B cell (primary cell): Measurements from ENCODE around the gene SGPL1. TPM values are rescaled to one million over a fixed set of nuclear protein-coding genes. Genes with fewer than 3 reads are reported as not detected.

Experiments used
- ATAC-seq: fragments of 200-7000 bp; cut with Tn5 transposase; one replicate; pipeline ENCODE4 v1.10.0; 2021; ENCODE audit warnings: low read depth, mild to moderate bottlenecking, moderate number of reproducible peaks, moderate library complexity
- CTCF ChIA-PET: fragments of 350-600 bp; sonication (Branson Sonifier 250); formaldehyde crosslinking; loops from one replicate; lab custom pipeline; 2021; ENCODE audit warnings: antibody characterized with exemption, inconsistent platforms; lab: Charles Lee
- POLR2A ChIA-PET: fragments of 350-600 bp; sonication (Branson Sonifier 250); formaldehyde crosslinking; loops from one replicate; lab custom pipeline; 2021; ENCODE audit warnings: antibody characterized with exemption; lab: Charles Lee
- DNase-seq: peaks from one replicate; pipeline ENCODE4 v3.0.0; 2013
- H2AFZ ChIP-seq: 2 replicates; pipeline ENCODE4 v1.6.1; 2012; ENCODE audit warnings: mild to moderate bottlenecking, low read depth, low read length; ENCODE audit not compliant: insufficient read depth, poor library complexity, severe bottlenecking
- H3K27ac ChIP-seq, 2 donors: 1 replicate in 1 of 2; 2 replicates in 1 of 2; pipeline ENCODE4 v1.5.1; 2012 to 2013; ENCODE audit warnings: low read length in 2 of 2, mild to moderate bottlenecking in 2 of 2, moderate library complexity in 1 of 2
- H3K27me3 ChIP-seq, 4 experiments: fragments of 200-600 bp in 1 of 4; sonication (generic) in 1 of 4; replicated peaks in 1 of 4; 1 replicate in 2 of 4; 2 replicates in 2 of 4; pipeline versions ENCODE4 v1.6.1 to v1.7.0; 2013 to 2016; ENCODE audit warnings: low read length in 3 of 4, mild to moderate bottlenecking in 2 of 4, mixed read lengths in 1 of 4, moderate library complexity in 1 of 4; ENCODE audit not compliant: insufficient read depth in 4 of 4, control insufficient read depth in 3 of 4; ENCODE audit errors: control extremely low read depth in 1 of 4
- H3K36me3 ChIP-seq, 2 experiments: replicated peaks in 1 of 2; 1 replicate in 1 of 2; 2 replicates in 1 of 2; pipeline versions ENCODE4 v1.6.1 to v1.7.1; 2013; ENCODE audit warnings: low read length in 1 of 2; ENCODE audit not compliant: insufficient read depth in 2 of 2, control insufficient read depth in 1 of 2; ENCODE audit errors: control extremely low read depth in 1 of 2, extremely low read depth in 1 of 2
- H3K4me1 ChIP-seq, 2 donors: fragments of 200-600 bp in 1 of 2; sonication (generic) in 1 of 2; 1 replicate in 1 of 2; 2 replicates in 1 of 2; pipeline versions ENCODE4 v1.5.1 to v1.6.1; 2013 to 2017; ENCODE audit warnings: low read length in 2 of 2; ENCODE audit not compliant: control insufficient read depth in 2 of 2, insufficient read depth in 2 of 2
- H3K4me2 ChIP-seq: replicated peaks from 2 replicates; pipeline ENCODE3; 2012; ENCODE audit warnings: mild to moderate bottlenecking, low read depth, low read length; ENCODE audit not compliant: poor library complexity, severe bottlenecking
- H3K4me3 ChIP-seq, 5 experiments: fragments of 200-600 bp in 1 of 5; sonication (generic) in 1 of 5; 1 replicate in 3 of 5; 2 replicates in 2 of 5; pipeline versions ENCODE4 v1.5.1 to v1.7.0; 2011 to 2016; ENCODE audit warnings: low read length in 4 of 5, mild to moderate bottlenecking in 4 of 5, low read depth in 2 of 5, control low read depth in 1 of 5, moderate library complexity in 1 of 5; ENCODE audit not compliant: insufficient read depth in 1 of 5; ENCODE audit errors: control extremely low read depth in 1 of 5, extremely low read depth in 1 of 5
- H3K79me2 ChIP-seq: fragments of 200-600 bp; sonication (generic); one replicate; pipeline ENCODE4 v1.6.0; 2016; ENCODE audit warnings: low read length; ENCODE audit not compliant: control insufficient read depth, insufficient read depth
- H3K9ac ChIP-seq: fragments of 200-600 bp; sonication (generic); 2 replicates; pipeline ENCODE4 v1.6.1; 2017; ENCODE audit warnings: mild to moderate bottlenecking, low read length, moderate library complexity
- H3K9me3 ChIP-seq, 3 donors: one replicate each; pipeline versions ENCODE4 v1.6.1 to v1.7.1; 2013; ENCODE audit warnings: low read length in 2 of 3; ENCODE audit not compliant: control insufficient read depth in 2 of 3, insufficient read depth in 1 of 3; ENCODE audit errors: control extremely low read depth in 1 of 3
- H4K20me1 ChIP-seq: 2 replicates; pipeline ENCODE4 v1.6.0; 2012; ENCODE audit warnings: mild to moderate bottlenecking, low read length; ENCODE audit not compliant: insufficient read depth, control insufficient read depth, poor library complexity, severe bottlenecking
- H3K27ac Mint-ChIP-seq: one replicate; pipeline ENCODE4 v1.8.0; 2021; ENCODE audit warnings: mixed read lengths
- H3K27me3 Mint-ChIP-seq: one replicate; pipeline ENCODE4 v1.8.0; 2021; ENCODE audit warnings: mixed read lengths
- H3K4me1 Mint-ChIP-seq: one replicate; pipeline ENCODE4 v1.8.0; 2021; ENCODE audit warnings: mixed read lengths
- H3K4me3 Mint-ChIP-seq: one replicate; pipeline ENCODE4 v1.8.0; 2021; ENCODE audit warnings: mixed read lengths
- H3K9me3 Mint-ChIP-seq: one replicate; pipeline ENCODE4 v1.8.0; 2022; ENCODE audit warnings: mixed read lengths; ENCODE audit not compliant: insufficient read depth
- CTCF ChIP-seq: fragments of 200-600 bp; IDR thresholded peaks from one replicate; pipeline ENCODE4 v1.8.0; 2022; ENCODE audit warnings: antibody characterized with exemption, mild to moderate bottlenecking
- EZH2 ChIP-seq: IDR thresholded peaks from 2 replicates; pipeline ENCODE4 v1.6.1; 2012; ENCODE audit warnings: borderline replicate concordance, low read depth, mild to moderate bottlenecking, moderate library complexity, low read length; ENCODE audit not compliant: insufficient read depth, poor library complexity, severe bottlenecking
- WGBS: methylation state at CpG from one replicate; pipeline ENCODE4 v1.1.5; 2013; ENCODE audit warnings: missing lambda C conversion rate; ENCODE audit not compliant: insufficient coverage; 5-methylcytosine and 5-hydroxymethylcytosine counted together
- intact Hi-C: fragments of 100-400 bp; cut with micrococcal nuclease; formaldehyde crosslinking; loops from one replicate; pipeline ENCODE4 v1.10.0; 2022
- polyA plus RNA-seq: library from polyadenylated mRNA; depleted of rRNA; stranded (reverse); fragments of >200 nt; gene quantifications from 2 replicates; pipeline ENCODE4 v1.2.3, GENCODE V29; 2012
- total RNA-seq, 2 donors: library from RNA; stranded (reverse); fragments of 120-200 nt in 1 of 2; gene quantifications; 1 replicate in 1 of 2; 2 replicates in 1 of 2; pipeline versions ENCODE4 v1.2.3 to v1.2.4, GENCODE V29; 2013 to 2022

The SGPL1 gene
- total and polyA plus RNA-seq, 2 donors (not counting 1 experiment from before 2014, with no cell fraction given): 9.1 to 46.2 TPM

GRCh38 chr10:70902661-70903261 lies 87.0 kb downstream of the SGPL1 start:
- Histone ChIP-seq H2AFZ (no peak overlapping the region), H3K27ac (no peak overlapping the region), H3K79me2 (no peaks in the 10 kb centered on the region), H3K4me1 (no peaks in the 10 kb centered on the region), H3K4me3 (no peak overlapping the region), H3K9me3 (no peaks in the 10 kb centered on the region), H3K9ac (no peak overlapping the region), H4K20me1 (no peaks in the 10 kb centered on the region), H3K4me2 (no peak overlapping the region), H3K36me3 (no peaks in the 10 kb centered on the region), H3K27me3 (peaks cover 0 to 5% (median 0%) of the 10 kb centered on the region in 4 experiments)
- intact Hi-C loops: no loop called here
- Mint-ChIP-seq H3K9me3 (no peaks in the 10 kb centered on the region), H3K27ac (no peak overlapping the region), H3K4me1 (no peaks in the 10 kb centered on the region), H3K4me3 (no peak overlapping the region), H3K27me3 (peaks cover 23% of the 10 kb centered on the region)
- POLR2A ChIA-PET: no interaction called here
- WGBS: 82% methylated on average over 4 of the region's 5 CpGs
- CTCF ChIA-PET: interaction anchor here (1.1 to 1.8 kb wide), 6 partner anchors 8 to 381 kb away, joined by 3 to 5 read pairs (median 4); partner anchors contain the start of gene PCBD1
- DNase-seq: no peak
- ATAC-seq: no peak
- no peak for TF ChIP-seq EZH2
- TF ChIP-seq CTCF: no peak

DNA sequence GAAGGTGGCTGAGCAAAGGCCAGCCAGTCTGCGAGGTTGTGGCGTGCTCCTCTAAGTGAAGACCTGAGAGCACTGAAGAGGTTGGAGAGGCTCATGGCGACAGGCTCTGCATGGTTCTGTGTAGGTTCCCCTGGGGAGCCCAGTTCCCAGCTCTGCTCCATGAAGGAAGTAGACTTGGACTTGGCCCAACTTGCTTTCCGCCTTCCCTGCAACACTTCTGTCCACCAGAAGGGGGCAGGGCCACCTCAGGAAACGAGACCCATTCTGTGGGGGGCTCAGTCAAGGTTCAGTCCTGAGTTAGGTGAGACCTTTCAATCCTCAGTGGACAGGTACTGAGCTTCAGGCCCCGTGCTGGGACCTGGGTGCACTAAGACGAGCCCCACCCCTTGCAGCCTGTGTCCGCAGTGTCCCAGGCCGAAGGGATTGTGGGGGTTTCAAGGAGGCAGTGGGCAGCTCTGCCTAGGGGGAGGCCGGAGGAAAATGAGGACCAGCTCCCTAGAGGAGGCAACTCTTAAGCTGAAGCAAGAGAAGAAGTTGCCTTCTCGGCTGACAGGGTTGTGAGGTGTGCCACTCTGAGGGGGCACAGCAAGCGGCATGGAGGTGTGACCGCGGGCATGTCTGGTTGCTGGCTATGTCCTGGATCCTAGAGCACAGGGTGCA lies 87.6 kb downstream of the SGPL1 start:
- H3K27me3 ChIP-seq: peaks cover 0 to 6% (median 0%) of the 10 kb centered on the region in 4 experiments
- no peaks in the 10 kb centered on the region for H3K4me1 ChIP-seq
- H3K9me3 ChIP-seq: no peaks in the 10 kb centered on the region
- no peak overlapping the region for H2AFZ ChIP-seq
- Mint-ChIP-seq H3K27ac (no peak overlapping the region), H3K4me3 (no peak overlapping the region), H3K4me1 (no peaks in the 10 kb centered on the region), H3K27me3 (peaks cover 27% of the 10 kb centered on the region), H3K9me3 (no peaks in the 10 kb centered on the region)
- H3K4me3 ChIP-seq: no peak overlapping the region
- TF ChIP-seq CTCF: peak; percentile 81
- no peak for TF ChIP-seq EZH2
- peak; percentile 36 for DNase-seq
- ATAC-seq: no peak
- H3K9ac ChIP-seq: no peak overlapping the region
- 69% methylated on average over 14 of the region's 14 CpGs for WGBS
- no peaks in the 10 kb centered on the region for H4K20me1 ChIP-seq
- H3K79me2 ChIP-seq: no peaks in the 10 kb centered on the region
- no peak overlapping the region for H3K4me2 ChIP-seq
- intact Hi-C loops: no loop called here
- H3K36me3 ChIP-seq: no peaks in the 10 kb centered on the region
- H3K27ac ChIP-seq: no peak overlapping the region
- POLR2A ChIA-PET: no interaction called here
- CTCF ChIA-PET: interaction anchor here (1.1 to 1.8 kb wide), 4 partner anchors 9 to 19 kb away, joined by 3 to 5 read pairs (median 4); partner anchors contain the start of gene PCBD1
